Activated B cell treated with CpG ODN at 0.5 μM for 24 hours (primary cell): Measurements from ENCODE around the gene PAX4. TPM values are rescaled to one million over a fixed set of nuclear protein-coding genes. Genes with fewer than 3 reads are reported as not detected.
A peak's percentile ranks its signal among the peaks of the same experiment; 100 is the strongest.

Source experiments
- ATAC-seq: fragments of 200-7000 bp; cut with Tn5 transposase; one replicate; pipeline ENCODE4 v1.10.0; 2021; ENCODE audit warnings: low read depth, mild to moderate bottlenecking, moderate library complexity
- CTCF ChIA-PET: fragments of 350-600 bp; sonication (Branson Sonifier 250); formaldehyde crosslinking; loops from one replicate; lab custom pipeline; 2021; ENCODE audit warnings: antibody characterized with exemption; lab: Charles Lee
- POLR2A ChIA-PET: fragments of 350-600 bp; sonication (Branson Sonifier 250); formaldehyde crosslinking; loops from one replicate; lab custom pipeline; 2021; ENCODE audit warnings: antibody characterized with exemption; lab: Charles Lee
- DNase-seq: peaks from one replicate; pipeline ENCODE4 v3.0.0; 2022
- H3K27ac Mint-ChIP-seq: one replicate; pipeline ENCODE4 v1.8.0; 2020; ENCODE audit warnings: mixed read lengths
- H3K27me3 Mint-ChIP-seq: one replicate; pipeline ENCODE4 v1.8.0; 2021; ENCODE audit warnings: mixed read lengths
- H3K36me3 Mint-ChIP-seq: one replicate; pipeline ENCODE4 v1.8.0; 2021; ENCODE audit warnings: low read depth, mixed read lengths
- H3K4me1 Mint-ChIP-seq: one replicate; pipeline ENCODE4 v1.8.0; 2021; ENCODE audit warnings: mixed read lengths
- H3K4me3 Mint-ChIP-seq: one replicate; pipeline ENCODE4 v1.8.0; 2020; ENCODE audit warnings: mild to moderate bottlenecking, mixed read lengths
- H3K9me3 Mint-ChIP-seq: one replicate; pipeline ENCODE4 v1.8.0; 2020; ENCODE audit warnings: mixed read lengths
- intact Hi-C: fragments of 100-400 bp; cut with micrococcal nuclease; formaldehyde crosslinking; loops from one replicate; pipeline ENCODE4 v1.15.1; 2024
- total RNA-seq: library from RNA; stranded (reverse); gene quantifications from 2 replicates; pipeline ENCODE4 v1.2.3, GENCODE V29; 2022
- TF ChIP-seq, protein P1 (sequence below): fragments of 200-600 bp; IDR thresholded peaks from one replicate; pipeline ENCODE4 v1.8.0; 2022; ENCODE audit warnings: antibody characterized with exemption, mild to moderate bottlenecking

Gene PAX4
- total RNA-seq, 1 donor from 2014 or later = not detected

DNA sequence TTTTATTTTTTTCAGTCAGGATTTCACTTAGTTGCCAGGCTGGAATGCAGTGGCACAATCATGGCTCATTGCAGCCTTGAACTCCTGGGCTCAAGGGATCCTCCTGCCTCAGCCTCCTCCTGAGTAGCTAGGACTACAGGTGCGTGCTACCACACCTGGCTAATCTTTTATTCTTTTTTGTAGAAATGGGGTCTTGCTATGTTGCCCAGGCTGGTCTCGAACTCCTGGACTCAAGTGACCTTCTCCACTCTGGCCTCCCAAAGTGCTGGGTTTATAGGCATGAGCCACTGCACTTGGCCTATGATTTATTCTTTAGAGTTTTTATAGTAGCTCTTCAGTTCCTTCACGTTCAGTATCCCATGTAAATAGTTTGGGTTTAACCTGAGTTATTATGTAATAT, 39.6 kb upstream of the PAX4 start:
- no peaks in the 10 kb centered on the region for H3K9me3 Mint-ChIP-seq
- TF ChIP-seq, protein P1, sequence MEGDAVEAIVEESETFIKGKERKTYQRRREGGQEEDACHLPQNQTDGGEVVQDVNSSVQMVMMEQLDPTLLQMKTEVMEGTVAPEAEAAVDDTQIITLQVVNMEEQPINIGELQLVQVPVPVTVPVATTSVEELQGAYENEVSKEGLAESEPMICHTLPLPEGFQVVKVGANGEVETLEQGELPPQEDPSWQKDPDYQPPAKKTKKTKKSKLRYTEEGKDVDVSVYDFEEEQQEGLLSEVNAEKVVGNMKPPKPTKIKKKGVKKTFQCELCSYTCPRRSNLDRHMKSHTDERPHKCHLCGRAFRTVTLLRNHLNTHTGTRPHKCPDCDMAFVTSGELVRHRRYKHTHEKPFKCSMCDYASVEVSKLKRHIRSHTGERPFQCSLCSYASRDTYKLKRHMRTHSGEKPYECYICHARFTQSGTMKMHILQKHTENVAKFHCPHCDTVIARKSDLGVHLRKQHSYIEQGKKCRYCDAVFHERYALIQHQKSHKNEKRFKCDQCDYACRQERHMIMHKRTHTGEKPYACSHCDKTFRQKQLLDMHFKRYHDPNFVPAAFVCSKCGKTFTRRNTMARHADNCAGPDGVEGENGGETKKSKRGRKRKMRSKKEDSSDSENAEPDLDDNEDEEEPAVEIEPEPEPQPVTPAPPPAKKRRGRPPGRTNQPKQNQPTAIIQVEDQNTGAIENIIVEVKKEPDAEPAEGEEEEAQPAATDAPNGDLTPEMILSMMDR = no peak
- no peak overlapping the region for H3K4me3 Mint-ChIP-seq
- no peaks in the 10 kb centered on the region for H3K27me3 Mint-ChIP-seq
- intact Hi-C loops = no loop called here
- no peak overlapping the region for H3K27ac Mint-ChIP-seq
- DNase-seq = no peak
- H3K36me3 Mint-ChIP-seq = peaks cover 57% of the 10 kb centered on the region
- ChIA-PET CTCF (no interaction called here), POLR2A (no interaction called here)
- H3K4me1 Mint-ChIP-seq = peaks cover 45% of the 10 kb centered on the region
- ATAC-seq = no peak

DNA sequence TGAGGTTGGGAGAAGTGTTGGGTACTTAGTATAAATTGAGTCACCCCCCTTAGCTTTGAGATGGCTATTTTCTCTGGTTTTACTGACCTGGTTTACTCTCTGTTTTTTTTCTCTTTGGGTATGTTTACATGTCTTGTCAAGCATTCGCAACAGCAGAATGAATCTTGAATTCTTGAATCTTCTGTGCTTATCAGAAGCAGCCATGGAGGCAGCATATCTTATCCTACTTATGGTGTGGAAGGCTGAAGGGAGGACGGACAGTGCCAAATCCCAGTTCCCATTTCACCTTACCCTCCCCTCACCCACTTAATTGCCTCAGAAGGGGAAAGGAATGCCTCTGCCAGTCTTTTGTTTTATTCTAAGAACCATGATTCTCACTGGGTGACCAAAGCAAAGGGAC, 37.8 kb upstream of the PAX4 start:
- DNase-seq = no peak
- ChIA-PET CTCF (no interaction called here), POLR2A (no interaction called here)
- peaks cover 53% of the 10 kb centered on the region for H3K36me3 Mint-ChIP-seq
- H3K4me1 Mint-ChIP-seq = peaks cover 61% of the 10 kb centered on the region
- H3K4me3 Mint-ChIP-seq = no peak overlapping the region
- no peaks in the 10 kb centered on the region for H3K27me3 Mint-ChIP-seq
- no peak for ATAC-seq
- peak overlapping the region; percentile 72 for H3K27ac Mint-ChIP-seq
- TF ChIP-seq, protein P1 = no peak
- intact Hi-C loops = no loop called here
- H3K9me3 Mint-ChIP-seq = no peaks in the 10 kb centered on the region

DNA sequence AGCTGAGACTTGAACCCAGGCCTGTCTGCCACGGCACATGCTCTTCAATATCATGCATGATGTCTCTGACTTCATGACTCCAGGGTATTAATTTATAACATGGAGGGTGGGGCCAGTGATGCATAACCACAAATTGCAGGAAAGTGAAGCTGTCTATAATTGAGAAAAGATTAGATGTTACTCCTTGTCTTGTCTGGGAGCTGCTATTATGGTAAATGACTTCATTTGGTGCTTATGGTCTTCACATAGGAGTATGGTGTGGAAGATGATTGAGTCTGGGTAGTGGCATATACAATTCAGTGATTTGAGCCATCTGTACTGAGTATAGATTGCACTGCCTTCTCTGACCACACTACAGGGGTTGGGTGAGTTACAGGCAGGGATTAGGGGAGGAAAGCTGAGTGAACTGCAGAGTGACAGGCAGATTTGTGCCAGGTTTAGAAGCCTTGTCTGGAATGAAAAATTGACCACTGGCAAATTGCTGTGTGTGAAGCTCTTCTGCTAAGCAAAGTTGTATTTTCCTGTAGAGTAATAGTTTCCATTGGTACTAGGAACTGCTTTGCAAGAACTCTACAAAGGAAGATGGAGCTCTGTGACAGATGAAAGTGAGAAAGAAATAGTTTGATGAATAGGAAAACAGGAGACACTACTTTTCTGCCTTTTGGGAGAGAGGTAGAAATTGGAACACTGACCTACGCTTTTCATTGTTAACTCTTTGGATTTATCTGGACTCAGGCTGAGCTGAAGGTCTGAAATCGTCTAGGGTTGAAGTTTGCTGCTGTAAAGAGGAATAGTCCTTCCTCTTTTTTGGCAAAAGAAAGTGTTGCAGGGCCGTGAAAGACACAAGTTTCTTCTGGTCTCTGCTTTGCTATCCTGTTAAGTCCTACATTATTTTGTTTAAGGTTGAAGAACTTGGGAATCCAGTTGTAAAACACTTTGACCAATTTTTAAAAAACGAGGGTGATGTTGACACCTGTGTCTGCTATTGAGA, 36.8 kb upstream of the PAX4 start:
- peaks cover 58% of the 10 kb centered on the region for H3K4me1 Mint-ChIP-seq

GRCh38 chr7:127653396-127653795, 35.5 kb upstream of the PAX4 start:
- H3K4me3 Mint-ChIP-seq = no peak overlapping the region
- ChIA-PET POLR2A (no interaction called here), CTCF (no interaction called here)
- ATAC-seq (no peak), DNase-seq (no peak)
- peaks cover 53% of the 10 kb centered on the region for H3K4me1 Mint-ChIP-seq
- no peaks in the 10 kb centered on the region for H3K9me3 Mint-ChIP-seq
- TF ChIP-seq, protein P1 = no peak
- intact Hi-C loops = loop anchor here (5.0 kb wide), 2 partner anchors 401 to 804 kb away; partner anchors contain the start of genes GRM8 and HILPDA
- H3K36me3 Mint-ChIP-seq = peaks cover 32% of the 10 kb centered on the region
- no peaks in the 10 kb centered on the region for H3K27me3 Mint-ChIP-seq
- H3K27ac Mint-ChIP-seq = no peak overlapping the region

More for the DNA sequence above, 36.8 kb upstream of the PAX4 start:
- Mint-ChIP-seq H3K27ac (peak overlapping the region; percentile 72), H3K36me3 (peaks cover 43% of the 10 kb centered on the region), H3K9me3 (no peaks in the 10 kb centered on the region), H3K27me3 (no peaks in the 10 kb centered on the region), H3K4me3 (peak overlapping the region; percentile 8)
- ChIA-PET CTCF (no interaction called here), POLR2A (no interaction called here)
- intact Hi-C loops = loop anchor here (5.0 kb wide), 2 partner anchors 402 to 803 kb away; partner anchors contain the start of genes GRM8 and HILPDA
- TF ChIP-seq, protein P1 = no peak
- no peak for ATAC-seq
- no peak for DNase-seq
